Mucosa of stomach (tissue), 1 donor: ENCODE data around the gene BABAM2.

Experiments used
- H3K27me3 ChIP-seq: one replicate; pipeline ENCODE4 v1.7.0; 2013; ENCODE audit warnings: mild to moderate bottlenecking, low read length; ENCODE audit not compliant: control insufficient read depth, insufficient read depth
- H3K36me3 ChIP-seq: one replicate; pipeline ENCODE4 v1.7.0; 2013; ENCODE audit warnings: low read length; ENCODE audit not compliant: control insufficient read depth, insufficient read depth
- H3K4me1 ChIP-seq: one replicate; pipeline ENCODE4 v1.7.0; 2013; ENCODE audit warnings: mild to moderate bottlenecking, low read length; ENCODE audit not compliant: control insufficient read depth, insufficient read depth
- H3K4me3 ChIP-seq: one replicate; pipeline ENCODE4 v1.7.0; 2013; ENCODE audit warnings: low read length
- H3K9ac ChIP-seq: one replicate; pipeline ENCODE4 v1.7.0; 2013; ENCODE audit warnings: mild to moderate bottlenecking, low read length, moderate library complexity
- H3K9me3 ChIP-seq: one replicate; pipeline ENCODE4 v1.7.0; 2013; ENCODE audit warnings: mild to moderate bottlenecking, low read length, moderate library complexity; ENCODE audit not compliant: control insufficient read depth
- donor health status: Pancreatic carcinoma.

The BABAM2 gene

DNA sequence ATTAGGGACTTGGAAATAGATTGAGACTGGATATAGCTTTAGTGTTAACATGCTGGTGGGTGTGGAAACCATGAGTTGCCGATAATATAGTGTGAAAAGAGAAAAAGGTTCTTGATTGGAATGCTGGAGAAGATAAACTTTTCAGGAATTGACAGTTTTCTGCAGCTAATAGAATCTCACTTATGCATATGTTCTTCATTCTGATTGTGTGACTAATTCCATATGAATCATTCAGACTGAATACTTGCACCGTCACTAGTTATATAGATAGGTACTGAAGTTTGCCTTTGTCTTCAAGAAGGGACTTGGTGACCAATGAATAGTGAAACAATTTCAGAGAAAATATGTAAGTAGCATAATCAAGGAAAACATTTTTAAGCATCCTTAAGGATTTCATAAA is 276.4 kb downstream of the BABAM2 start:
- no peaks in the 10 kb centered on the region for H3K36me3 ChIP-seq
- no peaks in the 10 kb centered on the region for H3K27me3 ChIP-seq
- no peak overlapping the region for H3K4me3 ChIP-seq
- no peaks in the 10 kb centered on the region for H3K9me3 ChIP-seq
- peaks cover 6% of the 10 kb centered on the region for H3K4me1 ChIP-seq
- H3K9ac ChIP-seq: no peak overlapping the region

DNA sequence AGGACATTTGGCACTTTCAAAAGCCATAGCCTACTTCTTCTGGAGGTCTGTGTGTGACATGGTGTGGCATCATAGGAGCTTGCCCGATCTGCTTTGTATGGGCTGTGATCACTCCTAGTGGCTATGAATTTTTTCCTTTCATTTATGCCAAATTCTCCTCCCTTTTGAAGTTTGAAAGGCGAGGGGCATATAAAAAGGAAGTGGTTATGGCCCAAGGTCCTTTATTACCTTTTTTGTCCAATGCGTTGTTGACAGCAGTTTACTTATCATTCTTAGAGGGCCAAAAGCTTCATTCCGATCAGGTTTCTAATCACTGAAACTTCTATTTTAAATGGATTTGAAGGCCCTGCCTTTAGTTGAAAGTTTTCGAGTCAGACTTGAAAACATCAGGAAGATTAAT is 277.8 kb downstream of the BABAM2 start:
- H3K4me3 ChIP-seq: no peak overlapping the region

DNA sequence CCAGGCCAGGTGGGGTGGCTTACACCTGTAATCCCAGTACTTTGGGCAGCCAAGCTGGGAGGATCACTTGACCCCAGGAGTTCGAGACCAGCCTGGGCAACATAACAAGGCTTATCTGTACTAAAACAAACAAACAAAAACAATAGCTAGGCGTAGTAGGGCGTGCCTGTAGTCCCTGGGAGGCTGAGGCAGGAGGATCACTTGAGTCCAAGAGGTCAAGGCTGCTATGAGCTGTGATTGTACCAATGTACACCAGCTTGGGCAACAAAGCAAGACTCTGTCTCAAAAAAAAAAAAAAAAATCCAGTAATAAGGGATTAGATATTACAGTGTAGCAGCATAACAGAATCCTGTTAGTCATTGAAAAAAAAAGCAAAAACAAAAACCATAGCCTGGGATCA is 279.0 kb downstream of the BABAM2 start:
- no peaks in the 10 kb centered on the region for H3K27me3 ChIP-seq
- H3K9ac ChIP-seq: no peak overlapping the region
- no peaks in the 10 kb centered on the region for H3K36me3 ChIP-seq
- no peak overlapping the region for H3K4me3 ChIP-seq
- H3K4me1 ChIP-seq: peaks cover 17% of the 10 kb centered on the region
- no peaks in the 10 kb centered on the region for H3K9me3 ChIP-seq

More for the DNA sequence above, 277.8 kb downstream of the BABAM2 start:
- Histone ChIP-seq H3K27me3 (no peaks in the 10 kb centered on the region), H3K4me1 (peaks cover 16% of the 10 kb centered on the region), H3K9ac (no peak overlapping the region), H3K36me3 (no peaks in the 10 kb centered on the region), H3K9me3 (no peaks in the 10 kb centered on the region)

DNA sequence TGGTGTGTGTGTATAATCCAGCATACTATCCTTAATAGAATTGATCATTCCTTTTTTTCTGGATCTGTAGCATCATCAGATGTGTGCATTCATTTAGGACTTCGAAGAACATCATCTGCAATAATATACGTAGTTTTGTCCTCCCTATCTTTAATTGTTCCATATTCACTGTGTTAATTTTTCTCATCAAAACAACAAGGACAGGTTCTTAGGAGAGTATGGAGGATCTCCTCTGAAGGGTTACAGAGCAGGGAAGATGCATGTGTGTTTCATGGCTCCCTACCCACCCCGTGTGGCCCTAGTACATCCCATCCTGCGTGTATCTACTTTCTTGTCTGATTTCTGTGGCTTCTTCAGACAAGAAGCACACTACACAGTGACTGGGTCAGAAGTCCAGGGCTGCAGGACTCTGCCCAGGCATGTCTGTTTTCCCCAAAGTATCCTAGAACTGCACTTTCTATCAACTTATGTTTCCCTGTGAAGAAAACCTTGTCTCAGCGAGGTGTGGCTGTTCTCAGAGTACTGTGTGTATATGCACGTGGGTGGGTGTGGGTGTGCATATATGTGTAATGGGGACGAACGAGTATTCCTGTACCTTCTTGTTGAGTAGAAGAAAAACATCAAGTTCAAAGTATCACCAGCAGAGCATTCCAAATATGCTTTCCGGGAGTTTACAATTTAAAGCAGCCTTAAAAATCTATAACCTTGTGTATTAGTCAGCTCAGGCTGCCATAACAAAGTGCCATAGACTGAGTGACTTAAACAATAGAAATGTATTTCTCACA is 281.8 kb downstream of the BABAM2 start:
- H3K9ac ChIP-seq: no peak overlapping the region
- no peaks in the 10 kb centered on the region for H3K36me3 ChIP-seq
- no peak overlapping the region for H3K4me3 ChIP-seq
- H3K4me1 ChIP-seq: peaks cover 17% of the 10 kb centered on the region
- H3K9me3 ChIP-seq: no peaks in the 10 kb centered on the region
- no peaks in the 10 kb centered on the region for H3K27me3 ChIP-seq

DNA sequence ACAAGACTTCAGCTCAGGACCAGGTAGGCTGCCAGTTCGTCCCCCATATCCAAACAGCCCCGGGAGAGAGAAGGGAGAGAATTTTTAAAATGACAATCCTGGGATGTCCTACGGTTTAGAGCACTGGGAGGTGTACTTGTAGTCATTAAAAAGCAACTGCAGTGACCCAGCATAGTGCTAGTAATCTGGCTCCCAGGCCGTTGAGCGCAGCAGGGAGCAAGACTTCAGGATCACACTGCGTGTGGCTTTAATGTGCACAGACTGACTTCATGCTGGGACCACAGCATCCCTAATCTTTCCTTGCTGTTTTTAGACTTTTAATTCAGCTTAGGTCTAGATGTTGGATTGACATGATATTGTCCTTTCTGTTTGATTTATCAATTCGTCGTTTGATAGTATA is 282.8 kb downstream of the BABAM2 start:
- no peak overlapping the region for H3K9ac ChIP-seq
- H3K36me3 ChIP-seq: no peaks in the 10 kb centered on the region
- H3K4me3 ChIP-seq: no peak overlapping the region
- no peaks in the 10 kb centered on the region for H3K27me3 ChIP-seq
- no peaks in the 10 kb centered on the region for H3K9me3 ChIP-seq
- H3K4me1 ChIP-seq: peaks cover 17% of the 10 kb centered on the region

DNA sequence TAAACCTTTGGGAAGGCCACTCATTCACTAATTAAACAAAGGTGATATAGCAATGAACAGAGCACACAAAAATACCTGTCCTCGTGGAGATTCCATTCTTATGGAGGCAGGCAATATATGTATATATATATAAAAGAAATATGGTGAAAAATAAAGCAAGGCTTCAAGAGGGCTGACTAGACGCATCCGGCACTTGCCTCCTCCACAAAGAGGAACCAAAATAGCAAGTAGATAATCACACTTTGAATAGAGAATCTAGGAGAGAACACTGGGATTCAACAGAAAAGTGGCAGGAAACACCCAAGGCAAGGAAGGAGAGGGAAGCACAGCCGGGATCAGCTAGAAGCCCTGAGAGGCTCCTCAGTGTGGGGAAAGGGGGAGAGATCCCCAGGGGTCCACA is 283.7 kb downstream of the BABAM2 start:
- H3K9me3 ChIP-seq: no peaks in the 10 kb centered on the region

DNA sequence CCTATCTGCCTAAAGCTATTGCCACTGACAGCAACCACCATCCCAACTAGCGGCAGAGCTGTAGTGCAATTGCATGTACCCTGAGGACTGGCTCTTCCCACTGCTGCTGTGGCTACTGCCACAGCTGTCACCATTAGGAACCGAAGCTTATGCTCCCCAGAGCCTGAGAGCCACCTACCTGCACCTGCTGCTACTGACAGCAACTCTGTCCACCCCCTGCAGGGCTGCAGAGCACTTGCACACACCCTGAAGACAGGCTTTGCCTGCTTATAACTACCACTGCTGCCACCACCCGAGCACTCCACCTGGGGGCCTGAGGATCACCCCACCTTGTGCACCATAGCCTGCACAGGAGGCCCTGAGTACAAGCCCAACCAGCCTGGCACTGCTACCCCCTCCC is 284.5 kb downstream of the BABAM2 start:
- no peaks in the 10 kb centered on the region for H3K9me3 ChIP-seq
- no peaks in the 10 kb centered on the region for H3K36me3 ChIP-seq
- no peaks in the 10 kb centered on the region for H3K27me3 ChIP-seq
- H3K4me1 ChIP-seq: peaks cover 17% of the 10 kb centered on the region
- no peak overlapping the region for H3K4me3 ChIP-seq
- H3K9ac ChIP-seq: no peak overlapping the region

More for the DNA sequence above, 283.7 kb downstream of the BABAM2 start:
- Histone ChIP-seq H3K27me3 (no peaks in the 10 kb centered on the region), H3K4me3 (no peak overlapping the region), H3K36me3 (no peaks in the 10 kb centered on the region), H3K9ac (no peak overlapping the region), H3K4me1 (peaks cover 17% of the 10 kb centered on the region)

DNA sequence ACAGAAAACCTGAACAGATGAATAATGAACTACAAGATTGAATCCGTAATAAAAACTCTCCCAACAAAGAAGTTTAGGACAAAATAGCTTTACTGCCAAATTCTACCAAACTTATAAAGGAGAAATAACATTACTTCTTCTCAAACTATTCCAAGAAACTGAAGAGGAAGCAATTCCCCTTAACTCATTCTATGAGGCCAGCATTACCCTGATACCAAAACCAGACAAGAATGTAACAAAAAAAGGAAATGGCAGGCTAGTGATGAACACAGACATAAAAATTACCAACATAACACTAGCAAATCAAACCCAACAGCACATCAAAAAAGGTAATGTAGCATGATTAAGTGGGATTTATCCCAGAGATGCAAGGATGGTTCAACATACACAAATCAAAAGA is 288.4 kb downstream of the BABAM2 start:
- Histone ChIP-seq H3K36me3 (no peaks in the 10 kb centered on the region), H3K9me3 (no peaks in the 10 kb centered on the region), H3K4me1 (no peaks in the 10 kb centered on the region), H3K9ac (no peak overlapping the region), H3K27me3 (no peaks in the 10 kb centered on the region), H3K4me3 (no peak overlapping the region)

DNA sequence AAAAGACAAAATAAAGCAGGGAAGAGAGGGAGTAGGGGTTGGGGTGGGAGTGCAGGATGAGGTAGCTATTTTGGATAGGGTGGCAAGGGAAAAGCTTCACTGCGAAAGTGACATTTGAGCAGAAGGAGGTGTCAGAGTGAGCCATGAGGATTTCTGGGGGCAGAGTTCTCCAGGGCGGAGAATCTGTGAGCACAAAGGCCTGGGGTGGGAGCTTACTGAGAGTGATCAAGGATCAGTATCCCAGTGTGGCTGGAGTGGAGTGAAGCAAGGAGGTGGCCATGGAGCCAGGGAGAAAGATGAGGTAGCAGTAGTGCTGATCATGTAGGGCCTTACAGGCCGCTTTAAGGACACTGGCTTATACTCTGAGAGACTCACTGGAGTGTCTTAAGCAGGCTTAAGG is 291.3 kb downstream of the BABAM2 start:
- Histone ChIP-seq H3K4me3 (no peak overlapping the region), H3K4me1 (no peaks in the 10 kb centered on the region), H3K36me3 (no peaks in the 10 kb centered on the region), H3K9ac (no peak overlapping the region), H3K27me3 (no peaks in the 10 kb centered on the region), H3K9me3 (no peaks in the 10 kb centered on the region)

DNA sequence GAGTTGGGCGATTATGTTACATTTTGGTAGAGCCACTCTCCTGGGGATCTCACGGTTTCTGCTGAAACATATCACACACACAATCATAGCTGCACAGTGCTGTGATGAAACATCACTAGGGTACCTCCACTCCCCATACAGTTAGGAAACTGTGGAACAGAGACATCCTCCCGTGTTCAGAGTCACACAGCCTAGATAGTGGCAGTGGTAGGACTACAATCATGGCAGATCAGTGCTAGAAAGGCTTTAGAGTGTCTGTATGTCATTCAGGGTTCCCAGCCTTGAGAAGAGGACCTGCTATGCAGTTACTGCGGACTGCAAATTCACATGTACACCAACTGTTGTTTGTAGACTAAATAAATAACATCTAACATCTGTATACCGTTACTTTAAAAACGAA is 291.8 kb downstream of the BABAM2 start:
- Histone ChIP-seq H3K4me1 (no peaks in the 10 kb centered on the region), H3K36me3 (no peaks in the 10 kb centered on the region), H3K9ac (no peak overlapping the region), H3K4me3 (no peak overlapping the region), H3K9me3 (no peaks in the 10 kb centered on the region), H3K27me3 (no peaks in the 10 kb centered on the region)

DNA sequence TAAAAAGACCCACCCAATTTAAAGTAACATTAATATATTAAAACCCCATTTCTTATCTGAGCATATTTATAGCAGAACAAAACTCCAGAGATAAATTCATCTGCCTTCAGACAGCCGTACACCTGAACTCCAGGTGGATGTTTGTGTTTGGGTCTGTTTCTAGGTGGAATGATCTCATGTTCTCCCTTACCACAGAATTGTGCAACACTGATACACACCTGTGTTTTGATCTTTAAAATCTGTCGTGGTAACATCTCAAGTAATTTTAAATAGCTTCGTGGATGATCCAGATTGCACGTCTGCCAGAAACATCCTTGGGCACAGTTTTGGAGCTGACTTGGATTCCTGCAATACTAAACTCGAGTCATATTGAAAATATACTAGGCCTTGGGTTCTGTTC is 294.6 kb downstream of the BABAM2 start:
- Histone ChIP-seq H3K4me3 (no peak overlapping the region), H3K9ac (no peak overlapping the region), H3K27me3 (no peaks in the 10 kb centered on the region), H3K4me1 (no peaks in the 10 kb centered on the region), H3K36me3 (no peaks in the 10 kb centered on the region), H3K9me3 (no peaks in the 10 kb centered on the region)

DNA sequence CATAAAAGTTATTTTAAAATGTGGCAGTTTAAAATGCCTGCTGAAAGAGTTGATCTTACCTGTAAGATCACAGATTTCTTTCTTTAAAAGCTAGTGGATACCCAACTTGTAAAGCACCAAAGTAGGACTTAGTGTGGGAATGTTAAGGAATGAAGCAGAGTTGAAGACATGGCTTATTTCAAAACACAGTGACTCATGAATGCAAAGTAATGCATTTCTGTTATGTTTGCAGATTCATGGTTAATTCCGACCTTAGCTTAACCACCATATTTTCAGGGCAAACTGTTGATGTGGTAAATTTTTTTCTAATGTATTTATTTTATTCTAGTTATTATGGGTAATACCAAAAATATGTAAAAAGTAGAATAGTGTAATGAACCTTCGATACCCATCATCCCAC is 295.4 kb downstream of the BABAM2 start:
- Histone ChIP-seq H3K4me1 (no peaks in the 10 kb centered on the region), H3K9ac (no peak overlapping the region)

DNA sequence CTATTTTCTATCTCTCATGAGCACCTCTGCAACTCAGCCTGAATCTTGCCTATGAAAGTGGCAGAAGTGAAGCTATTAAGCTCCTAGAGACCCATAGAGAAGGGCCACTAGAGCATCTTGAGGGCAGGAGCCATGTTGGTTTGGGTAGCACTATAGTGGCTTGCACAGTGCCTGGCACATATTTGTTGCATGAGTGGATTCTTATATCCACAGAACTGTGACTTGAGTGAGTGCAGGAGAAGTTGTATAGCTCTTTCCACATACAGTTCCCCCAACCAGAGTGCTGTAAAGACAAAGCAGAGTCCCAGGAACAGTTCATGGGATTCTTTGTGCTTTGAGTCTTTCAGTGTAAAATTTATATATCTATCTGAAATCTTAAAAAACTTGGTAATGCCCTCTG is 296.7 kb downstream of the BABAM2 start:
- H3K36me3 ChIP-seq: no peaks in the 10 kb centered on the region
- H3K27me3 ChIP-seq: no peaks in the 10 kb centered on the region
- no peak overlapping the region for H3K4me3 ChIP-seq
- H3K4me1 ChIP-seq: no peaks in the 10 kb centered on the region
- no peaks in the 10 kb centered on the region for H3K9me3 ChIP-seq
- no peak overlapping the region for H3K9ac ChIP-seq

More for the DNA sequence above, 295.4 kb downstream of the BABAM2 start:
- no peak overlapping the region for H3K4me3 ChIP-seq
- H3K27me3 ChIP-seq: no peaks in the 10 kb centered on the region
- no peaks in the 10 kb centered on the region for H3K36me3 ChIP-seq
- no peaks in the 10 kb centered on the region for H3K9me3 ChIP-seq
